Right renal cortex interstitium (tissue), 3 donors: ENCODE measurements around the gene SHANK3. TPM values are rescaled to one million over a fixed set of nuclear protein-coding genes. Genes with fewer than 3 reads are reported as not detected.

Experiments
- polyA plus RNA-seq, 3 donors: library from polyadenylated mRNA; unstranded; fragments of 120-200 nt; gene quantifications; one replicate each; pipeline ENCODE4 v1.2.1, GENCODE V29; 2013; ENCODE audit not compliant: insufficient read length in 3 of 3

Gene SHANK3
- polyA plus RNA-seq, 3 donors = 9.1 to 13.2 (median 12.5) TPM

Other genes with a start within 250 kb of the SHANK3 start
- gene SBF1, start 197.8 kb upstream of the SHANK3 start, polyA plus RNA-seq = 10 to 100 TPM; 24.7 to 28.0 (median 26.6) TPM
- gene ADM2, start 191.3 kb upstream of the SHANK3 start, polyA plus RNA-seq = 1 to 10 TPM; 3.2 to 5.9 (median 4.1) TPM
- gene MIOX, start 186.0 kb upstream of the SHANK3 start, polyA plus RNA-seq = 10 to 100 TPM in 2 of 3 donors, 1 to 10 TPM in 1; 3.2 to 19.0 (median 13.4) TPM
- gene LMF2, start 165.1 kb upstream of the SHANK3 start, polyA plus RNA-seq = 10 to 100 TPM; 28.1 to 35.2 (median 32.0) TPM
- gene NCAPH2, start 164.6 kb upstream of the SHANK3 start, polyA plus RNA-seq = 10 to 100 TPM; 35.6 to 41.1 (median 39.4) TPM
- gene SCO2, start 147.2 kb upstream of the SHANK3 start, polyA plus RNA-seq = 1 to 10 TPM in 2 of 3 donors, not detected in 1; 1.0 to 1.7 TPM
- 1 to 10 TPM; 1.0 to 1.2 (median 1.1) TPM for gene TYMP, start 142.8 kb upstream of the SHANK3 start, polyA plus RNA-seq
- under 1 TPM; 0.04 to 0.86 (median 0.36) TPM for gene KLHDC7B, start 126.9 kb upstream of the SHANK3 start, polyA plus RNA-seq
- under 1 TPM in 2 of 3 donors, not detected in 1; 0.28 to 0.61 TPM for gene SYCE3, start 109.9 kb upstream of the SHANK3 start, polyA plus RNA-seq
- 1 to 10 TPM; 9.0 to 9.7 (median 9.1) TPM for gene CPT1B, start 94.4 kb upstream of the SHANK3 start, polyA plus RNA-seq
- 10 to 100 TPM; 62.8 to 82.6 (median 82.5) TPM for gene CHKB, start 90.0 kb upstream of the SHANK3 start, polyA plus RNA-seq
- under 1 TPM; 0.41 to 0.57 (median 0.56) TPM for gene MAPK8IP2, start 72.0 kb upstream of the SHANK3 start, polyA plus RNA-seq
- 10 to 100 TPM; 10.3 to 14.0 (median 11.0) TPM for gene ARSA, start 44.7 kb upstream of the SHANK3 start, polyA plus RNA-seq
- gene ACR, start 65.4 kb downstream of the SHANK3 start, polyA plus RNA-seq = under 1 TPM; 0.25 to 0.45 (median 0.28) TPM
- 10 to 100 TPM; 40.4 to 59.5 (median 46.4) TPM for gene RABL2B, start 110.8 kb downstream of the SHANK3 start, polyA plus RNA-seq